K562 (cell line): ENCODE measurements around the gene TGFBR2. TPM values are rescaled to one million over a fixed set of nuclear protein-coding genes. Genes with fewer than 3 reads are reported as not detected.
A peak's percentile ranks its signal among the peaks of the same experiment; 100 is the strongest.

Source experiments
- ATAC-seq: fragments of 200-7000 bp; cut with Tn5 transposase; 3 replicates; pipeline ENCODE4 v1.9.1; 2020; ENCODE audit warnings: moderate library complexity
- BruUV-seq: library from RNA; stranded (reverse); fragments of 400-500 nt; replicated peaks from 2 replicates; lab custom pipeline; 2021; lab: Mats Ljungman, UMichigan
- CTCF ChIA-PET: fragments of 300-600 bp; formaldehyde crosslinking; extraction: SDS; loops from one replicate; lab custom pipeline; 2021; ENCODE audit warnings: low intra/inter-chr PET ratio; lab: Yijun Ruan, JAX
- POLR2A ChIA-PET: fragments of 300-600, 350-650 bp; sonication (Branson Sonifier 250); formaldehyde crosslinking; extraction: SDS; loops from one replicate; lab custom pipeline; 2021; ENCODE audit warnings: antibody characterized with exemption, inconsistent platforms; lab: Yijun Ruan, JAX
- DNase-seq, 4 experiments: peaks; one replicate each; pipeline versions ENCODE4 v3.0.0 to v3.0.0-alpha.2; 2011 to 2018; ENCODE audit warnings: low spot score in 3 of 4, mixed read lengths in 3 of 4; ENCODE audit errors: extremely low read depth in 1 of 4
- FAIRE-seq: peaks from 2 replicates; lab custom pipeline; 2011; peaks lifted over from hg19 to GRCh38; lab: Jason Lieb, UNC
- H2AFZ ChIP-seq: 2 replicates; pipeline ENCODE4 v1.6.0; 2011; ENCODE audit warnings: low read depth, low read length, control low read depth, inconsistent platforms
- H3K27ac ChIP-seq: fragments of 200-600 bp; 3 replicates; pipeline ENCODE4 v1.8.0; 2011; ENCODE audit warnings: low read depth, mild to moderate bottlenecking, control low read depth, inconsistent platforms, low read length, moderate library complexity, mixed read lengths; ENCODE audit errors: extremely low read depth
- H3K27me3 ChIP-seq, 2 experiments: fragments of 300-600 bp in 1 of 2; 2 replicates in 1 of 2; 3 replicates in 1 of 2; pipeline versions ENCODE4 v1.6.0 to v1.8.0; 2011; ENCODE audit warnings: inconsistent platforms in 2 of 2, low read length in 2 of 2, mild to moderate bottlenecking in 1 of 2, mixed read lengths in 1 of 2, moderate library complexity in 1 of 2; ENCODE audit not compliant: control insufficient read depth in 2 of 2, insufficient read depth in 2 of 2
- H3K36me3 ChIP-seq: fragments of 300-600 bp; 3 replicates; pipeline ENCODE4 v1.8.0; 2011; ENCODE audit warnings: mild to moderate bottlenecking, low read length, inconsistent platforms; ENCODE audit not compliant: control insufficient read depth, insufficient read depth
- H3K4me1 ChIP-seq, 2 experiments: fragments of 200-600 bp in 1 of 2; replicated peaks in 1 of 2; 2 replicates in 1 of 2; 3 replicates in 1 of 2; pipeline versions ENCODE4 v1.5.1 to v1.8.0; 2011; ENCODE audit warnings: inconsistent platforms in 2 of 2, low read length in 2 of 2, mild to moderate bottlenecking in 1 of 2, mixed read lengths in 1 of 2, moderate library complexity in 1 of 2; ENCODE audit not compliant: control insufficient read depth in 2 of 2, insufficient read depth in 2 of 2
- H3K4me2 ChIP-seq: 2 replicates; pipeline ENCODE4 v1.6.1; 2011; ENCODE audit warnings: low read length, control low read depth, inconsistent platforms, mixed read lengths; ENCODE audit not compliant: insufficient read depth
- H3K4me3 ChIP-seq: fragments of 200-600 bp; sonication (generic), shearing (Covaris generic); 2 replicates; pipeline ENCODE4 v1.5.1; 2016; ENCODE audit warnings: control low read depth, inconsistent platforms
- H3K79me2 ChIP-seq: fragments of 200-600 bp; 3 replicates; pipeline ENCODE4 v1.8.0; 2011; ENCODE audit warnings: low read length, inconsistent platforms; ENCODE audit not compliant: control insufficient read depth, insufficient read depth
- H3K9ac ChIP-seq, 2 experiments: 2 replicates each; pipeline versions ENCODE4 v1.6.0 to v1.6.1; 2011; ENCODE audit warnings: low read depth in 2 of 2, low read length in 2 of 2, control low read depth in 1 of 2, inconsistent platforms in 1 of 2, mild to moderate bottlenecking in 1 of 2, mixed read lengths in 1 of 2; ENCODE audit not compliant: insufficient read depth in 1 of 2
- H3K9me1 ChIP-seq: one replicate; pipeline ENCODE4 v1.6.0; 2011; ENCODE audit warnings: inconsistent platforms, mild to moderate bottlenecking, low read length, moderate library complexity; ENCODE audit not compliant: control insufficient read depth, insufficient read depth
- H3K9me3 ChIP-seq: replicated peaks from 2 replicates; pipeline ENCODE4 v1.5.1; 2011; ENCODE audit warnings: low read depth, low read length, inconsistent platforms; ENCODE audit not compliant: control insufficient read depth, insufficient read depth
- H4K20me1 ChIP-seq: replicated peaks from 2 replicates; pipeline ENCODE4 v1.6.1; 2011; ENCODE audit warnings: low read length, inconsistent platforms, mixed read lengths; ENCODE audit not compliant: control insufficient read depth, insufficient read depth
- CREB5 ChIP-seq: fragments of 250-450 bp; sonication (Bioruptor Pico); IDR thresholded peaks from 2 replicates; pipeline ENCODE4 v1.5.0; 2020; ENCODE audit warnings: mild to moderate bottlenecking
- CTBP1 ChIP-seq: fragments of 450-650 bp; IDR thresholded peaks from 2 replicates; pipeline ENCODE4 v1.6.1; 2016; ENCODE audit warnings: borderline replicate concordance
- FOXA3 ChIP-seq, 2 experiments: fragments of 450-650 bp in 1 of 2; sonication (generic) in 1 of 2; formaldehyde crosslinking; IDR thresholded peaks in 1 of 2; conservative IDR thresholded peaks in 1 of 2; 2 replicates each; pipeline versions ENCODE4 v1.4.0 to v1.8.0; 2020 to 2022; ENCODE audit warnings: mild to moderate bottlenecking in 2 of 2, missing genetic modification reagents in 1 of 2
- MYNN ChIP-seq, 2 experiments: sonication (generic); formaldehyde crosslinking in 1 of 2; IDR thresholded peaks; 2 replicates each; pipeline versions ENCODE4 v1.5.0 to v1.6.1; 2016 to 2020; ENCODE audit warnings: antibody characterized with exemption in 1 of 2, missing genetic modification reagents in 1 of 2
- SNIP1 ChIP-seq: fragments of 450-650 bp; IDR thresholded peaks from 2 replicates; pipeline ENCODE4 v1.7.1; 2017; ENCODE audit warnings: low read depth, mild to moderate bottlenecking
- ZNF512 ChIP-seq: IDR thresholded peaks from 2 replicates; pipeline ENCODE4 v1.6.1; 2016; ENCODE audit warnings: missing genetic modification characterization, missing compliant biosample characterization
- ZNF551 ChIP-seq: fragments of 250-450 bp; sonication (Bioruptor Pico); IDR thresholded peaks from 2 replicates; pipeline ENCODE4 v1.5.0; 2021; ENCODE audit warnings: mild to moderate bottlenecking, moderate library complexity
- WGBS: fragments of 100-300 bp; shearing (Covaris generic); methylation state at CpG from one replicate; pipeline ENCODE4 v1.1.6; 2016; ENCODE audit warnings: low coverage, mixed read lengths; ENCODE audit not compliant: insufficient coverage; ENCODE audit errors: missing lambda C conversion rate; 5-methylcytosine and 5-hydroxymethylcytosine counted together
- in situ Hi-C: fragments of 300-500 bp; cut with MboI; formaldehyde crosslinking; loops from 4 replicates; pipeline ENCODE4 v1.15.0; 2018; ENCODE audit warnings: inconsistent platforms, mixed read lengths
- intact Hi-C: fragments of 100-400 bp; cut with micrococcal nuclease; formaldehyde crosslinking; loops from 2 replicates; pipeline ENCODE4 v1.14.2; 2022
- polyA plus RNA-seq, 8 experiments: library from polyadenylated mRNA; depleted of rRNA in 4 of 8; stranded (reverse) in 5 of 8; unstranded in 3 of 8; fragments of >200 nt; fragmentation: Nextera tagmentation in 2 of 8; fragmentation: Illumina TruSeq in 1 of 8; extraction: Ambion mirVana in 2 of 8; extraction: Trizol in 1 of 8; gene quantifications; 2 replicates each; pipeline versions ENCODE4 v1.2.1 to v1.2.3, GENCODE V29; 2011 to 2014; ENCODE audit warnings: inconsistent platforms in 1 of 8, missing spikeins in 1 of 8
- total RNA-seq, 7 experiments: library from RNA; depleted of rRNA in 6 of 7; stranded (reverse); fragments of >200 nt in 6 of 7; fragmentation: Illumina TruSeq in 2 of 7; extraction: Trizol in 2 of 7; gene quantifications; 2 replicates each; pipeline versions ENCODE4 v1.2.1 to v1.2.3, GENCODE V29; 2011 to 2021; ENCODE audit warnings: low replicate concordance in 1 of 7

TGFBR2 gene
- total and polyA plus RNA-seq, 9 of the 15 experiments (the other 6 are each of a cell fraction or from before 2014, with no cell fraction given), result 0.11 to 0.84 (median 0.24) TPM

- H3K4me3 ChIP-seq, result no peak overlapping the region
- no TSS peak for BruUV-seq
- ChIA-PET POLR2A (no interaction called here), CTCF (no interaction called here)
- H3K4me1 ChIP-seq, result no peaks in the 10 kb centered on the region
- H2AFZ ChIP-seq, result no peak overlapping the region
- intact Hi-C loops, result no loop called here
- no peaks in the 10 kb centered on the region for H3K9me3 ChIP-seq
- no peak overlapping the region for H3K27ac ChIP-seq
- WGBS, result 0% methylated on average over 3 of the region's 3 CpGs
- no peaks in the 10 kb centered on the region for H3K36me3 ChIP-seq
- no peak overlapping the region for H3K9ac ChIP-seq
- DNase-seq (no peak), FAIRE-seq (no peak), ATAC-seq (no peak)
- H3K4me2 ChIP-seq, result no peak overlapping the region
- no peaks in the 10 kb centered on the region for H4K20me1 ChIP-seq
- TF ChIP-seq FOXA3 (CRISPR knock-in tag; conservative IDR thresholded peaks at IDR 0.05 in 1 of 2, IDR thresholded peaks at IDR 0.05 in 1 of 2) (peak in 1 of 2 experiments; percentile 49; a peak in 2 of 4 replicates), ZNF551 (CRISPR knock-in tag) (no peak)
- no peaks in the 10 kb centered on the region for H3K27me3 ChIP-seq
- no peaks in the 10 kb centered on the region for H3K79me2 ChIP-seq
- in situ Hi-C loops, result no loop called here
- no peaks in the 10 kb centered on the region for H3K9me1 ChIP-seq
These were observed 77.4 kb downstream of the TGFBR2 start for GRCh38 chr3:30683769-30684168.

GRCh38 chr3:30684356-30684755 is 78.0 kb downstream of the TGFBR2 start:
- Histone ChIP-seq H3K9ac (no peak overlapping the region), H3K9me1 (no peaks in the 10 kb centered on the region), H3K79me2 (no peaks in the 10 kb centered on the region), H3K9me3 (no peaks in the 10 kb centered on the region), H3K4me3 (no peak overlapping the region), H4K20me1 (no peaks in the 10 kb centered on the region), H3K27ac (no peak overlapping the region), H3K36me3 (no peaks in the 10 kb centered on the region), H2AFZ (no peak overlapping the region), H3K27me3 (no peaks in the 10 kb centered on the region), H3K4me2 (no peak overlapping the region), H3K4me1 (no peaks in the 10 kb centered on the region)
- 2% methylated on average over 3 of the region's 3 CpGs for WGBS
- intact Hi-C loops, result no loop called here
- DNase-seq (no peak), ATAC-seq (no peak), FAIRE-seq (no peak)
- in situ Hi-C loops, result no loop called here
- BruUV-seq, result no TSS peak
- ChIA-PET CTCF (no interaction called here), POLR2A (interaction anchor here (0.6 kb wide), 1 partner anchor 21 kb away, joined by 4 read pairs; no protein-coding TSS in a partner anchor)
- TF ChIP-seq ZNF512 (tag) (0 out of 2 replicates have a peak, but pooled peaks have one; percentile 17), CREB5 (CRISPR knock-in tag) (no peak), CTBP1 (no peak), MYNN (IDR thresholded peaks at IDR 0.05) (no peak), MYNN (CRISPR knock-in tag; IDR thresholded peaks at IDR 0.05) (no peak), SNIP1 (no peak)
